GM12873 (cell line): ENCODE results near the gene ZNF74.

Experiments
- TF ChIP-seq, protein P1 (sequence below): IDR thresholded peaks from 2 replicates; pipeline ENCODE4 v1.5.1; 2012; ENCODE audit warnings: low read depth, mild to moderate bottlenecking, moderate library complexity, low read length, control low read depth; ENCODE audit not compliant: insufficient read depth; ENCODE audit errors: missing control alignments

Gene ZNF74

DNA sequence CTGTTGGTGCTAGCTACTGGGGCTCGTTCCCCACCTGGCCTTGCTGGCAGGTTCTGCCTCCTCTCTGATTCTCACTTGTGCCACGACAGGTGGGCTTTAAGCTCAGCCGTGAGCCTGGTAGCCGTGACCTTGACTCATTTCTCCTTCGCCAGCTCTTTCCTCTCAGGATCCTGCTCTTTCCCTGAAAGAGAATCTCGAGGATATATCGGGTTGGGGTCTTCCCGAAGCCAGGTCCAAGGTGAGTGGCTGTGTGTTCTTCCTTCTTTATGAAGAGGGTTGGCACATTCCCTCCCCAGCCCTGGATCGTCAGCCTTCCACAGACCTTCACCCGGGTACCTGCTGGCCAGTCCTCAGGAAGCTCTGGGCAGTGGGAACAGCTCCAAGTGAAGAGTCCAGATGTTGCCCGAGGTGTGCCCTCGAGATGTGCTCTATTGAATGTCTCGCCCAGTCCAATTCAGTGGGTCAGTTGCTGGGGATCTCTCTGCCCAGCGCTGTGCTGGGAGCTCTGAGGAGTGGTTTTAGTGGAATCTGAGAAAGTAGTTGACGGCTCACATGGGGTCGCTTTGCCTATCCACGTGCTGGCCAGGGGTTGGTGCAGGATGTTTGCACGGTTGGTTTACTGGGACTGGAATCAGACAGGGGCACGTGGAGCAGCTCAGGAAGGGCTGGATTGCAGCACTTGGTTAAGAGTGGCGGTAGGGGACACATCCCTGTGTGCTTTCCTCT, 1.4 kb downstream of the ZNF74 start:
- TF ChIP-seq, protein P1, sequence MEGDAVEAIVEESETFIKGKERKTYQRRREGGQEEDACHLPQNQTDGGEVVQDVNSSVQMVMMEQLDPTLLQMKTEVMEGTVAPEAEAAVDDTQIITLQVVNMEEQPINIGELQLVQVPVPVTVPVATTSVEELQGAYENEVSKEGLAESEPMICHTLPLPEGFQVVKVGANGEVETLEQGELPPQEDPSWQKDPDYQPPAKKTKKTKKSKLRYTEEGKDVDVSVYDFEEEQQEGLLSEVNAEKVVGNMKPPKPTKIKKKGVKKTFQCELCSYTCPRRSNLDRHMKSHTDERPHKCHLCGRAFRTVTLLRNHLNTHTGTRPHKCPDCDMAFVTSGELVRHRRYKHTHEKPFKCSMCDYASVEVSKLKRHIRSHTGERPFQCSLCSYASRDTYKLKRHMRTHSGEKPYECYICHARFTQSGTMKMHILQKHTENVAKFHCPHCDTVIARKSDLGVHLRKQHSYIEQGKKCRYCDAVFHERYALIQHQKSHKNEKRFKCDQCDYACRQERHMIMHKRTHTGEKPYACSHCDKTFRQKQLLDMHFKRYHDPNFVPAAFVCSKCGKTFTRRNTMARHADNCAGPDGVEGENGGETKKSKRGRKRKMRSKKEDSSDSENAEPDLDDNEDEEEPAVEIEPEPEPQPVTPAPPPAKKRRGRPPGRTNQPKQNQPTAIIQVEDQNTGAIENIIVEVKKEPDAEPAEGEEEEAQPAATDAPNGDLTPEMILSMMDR, result no peak

DNA sequence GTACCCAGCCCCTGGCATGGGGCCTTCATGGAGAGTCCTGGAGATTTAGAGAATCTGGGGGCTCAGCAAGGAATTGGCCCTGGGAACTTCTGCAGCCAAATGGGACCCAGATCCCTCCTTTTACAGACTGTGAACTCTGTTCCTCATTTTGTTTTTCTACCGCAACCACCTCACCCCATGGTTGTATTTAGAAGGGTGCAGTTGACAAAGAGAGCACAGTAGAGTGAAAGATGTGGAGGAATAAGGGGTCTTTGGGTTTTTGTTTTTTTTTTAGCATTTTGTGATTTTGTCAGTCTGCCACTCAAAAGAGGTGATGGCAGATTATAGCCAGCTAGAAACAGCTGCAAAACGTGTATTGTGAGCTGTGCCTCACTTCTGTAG, 1.9 kb downstream of the ZNF74 start:
- TF ChIP-seq, protein P1, result no peak

DNA sequence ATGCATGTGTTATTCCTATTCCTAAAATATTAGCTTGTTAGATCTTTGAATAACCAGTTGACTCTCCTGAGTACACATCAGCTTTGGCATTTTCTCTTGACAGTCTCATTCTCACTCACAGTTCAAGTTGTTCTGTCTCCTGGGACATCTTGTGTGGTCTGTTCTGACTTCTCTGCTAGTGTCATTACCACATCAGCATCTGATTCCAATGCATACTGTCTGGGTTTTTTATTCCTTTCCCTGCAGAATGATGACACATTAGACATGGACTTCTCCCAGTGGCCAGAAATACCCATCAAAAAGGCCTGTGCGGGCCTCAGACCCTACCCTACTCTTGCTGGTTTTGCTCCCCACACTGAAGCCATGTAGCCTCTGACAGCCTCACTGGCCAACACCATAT, 2.7 kb downstream of the ZNF74 start:
- TF ChIP-seq, protein P1, result no peak

DNA sequence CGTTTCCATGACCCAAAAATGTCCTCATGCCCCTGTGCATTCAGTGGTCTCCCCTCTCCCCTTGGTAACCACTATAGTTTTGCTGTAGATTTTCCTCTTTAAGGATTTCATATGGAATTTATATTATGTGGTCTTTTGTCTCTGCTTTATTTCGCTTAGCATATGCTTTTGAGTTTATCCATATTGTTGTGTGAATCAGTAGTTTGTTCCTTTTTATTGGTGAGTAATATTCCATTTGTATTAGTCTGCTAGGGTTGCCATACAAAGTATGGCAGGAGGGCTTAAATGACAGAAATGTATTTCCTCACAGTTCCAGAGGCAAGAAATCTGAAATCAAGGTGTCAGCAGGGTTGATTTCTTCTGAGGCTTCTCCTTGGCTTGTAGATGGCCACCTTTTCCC, 3.5 kb downstream of the ZNF74 start:
- TF ChIP-seq, protein P1, result no peak

DNA sequence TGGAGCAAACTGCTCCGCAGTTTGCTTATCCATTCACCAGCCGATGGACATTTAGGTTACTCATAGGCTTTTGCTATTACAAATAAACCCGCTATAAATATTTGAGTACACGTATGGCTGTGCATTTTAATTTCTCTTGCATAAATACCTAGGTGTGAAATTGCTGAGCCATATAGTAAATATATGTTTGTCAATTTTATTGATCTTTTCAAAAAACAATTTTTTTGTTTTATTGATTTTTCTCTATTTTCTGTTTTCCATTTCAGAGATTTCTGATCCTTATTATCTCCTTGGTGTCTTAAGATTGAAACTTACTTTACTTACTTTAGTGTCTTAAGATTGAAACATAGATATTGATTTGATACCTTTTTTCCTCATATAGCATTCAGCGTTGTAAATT, 4.5 kb downstream of the ZNF74 start:
- TF ChIP-seq, protein P1, result no peak

DNA sequence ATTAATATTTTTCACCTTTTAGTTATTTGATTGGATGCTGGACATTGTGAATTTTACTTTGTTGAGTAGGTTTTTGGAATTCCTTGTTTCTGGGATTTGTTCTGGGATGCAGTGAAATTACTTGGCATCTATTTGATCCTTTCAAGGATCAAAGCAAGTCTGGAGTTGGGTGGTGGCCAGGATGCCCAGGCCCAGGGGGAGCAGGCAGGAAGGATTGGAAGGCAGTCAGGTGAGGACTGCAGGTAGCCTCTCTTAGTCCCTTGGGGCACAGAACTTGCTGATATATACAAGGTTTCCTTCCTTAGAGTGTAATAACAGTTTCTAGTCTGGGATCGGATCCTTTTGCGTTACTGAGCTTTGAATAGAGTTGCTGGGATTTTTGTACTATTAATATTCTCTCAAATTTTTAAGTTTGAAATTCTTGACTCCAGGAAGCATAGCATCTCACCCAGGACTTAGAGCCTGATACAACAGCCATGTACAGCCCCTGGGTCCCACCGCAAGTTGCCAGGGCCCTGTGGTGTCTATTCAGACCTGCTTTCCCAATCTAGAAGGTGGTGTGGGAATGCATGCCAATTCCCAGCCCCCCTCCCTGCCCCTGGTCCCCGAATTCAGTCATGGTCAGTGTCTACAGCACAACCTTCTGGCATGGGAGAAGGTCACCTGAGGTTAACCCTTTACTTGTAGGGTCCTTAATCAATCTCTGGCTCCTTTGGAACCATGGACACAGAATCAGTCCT, 6.1 kb downstream of the ZNF74 start:
- TF ChIP-seq, protein P1, result no peak

DNA sequence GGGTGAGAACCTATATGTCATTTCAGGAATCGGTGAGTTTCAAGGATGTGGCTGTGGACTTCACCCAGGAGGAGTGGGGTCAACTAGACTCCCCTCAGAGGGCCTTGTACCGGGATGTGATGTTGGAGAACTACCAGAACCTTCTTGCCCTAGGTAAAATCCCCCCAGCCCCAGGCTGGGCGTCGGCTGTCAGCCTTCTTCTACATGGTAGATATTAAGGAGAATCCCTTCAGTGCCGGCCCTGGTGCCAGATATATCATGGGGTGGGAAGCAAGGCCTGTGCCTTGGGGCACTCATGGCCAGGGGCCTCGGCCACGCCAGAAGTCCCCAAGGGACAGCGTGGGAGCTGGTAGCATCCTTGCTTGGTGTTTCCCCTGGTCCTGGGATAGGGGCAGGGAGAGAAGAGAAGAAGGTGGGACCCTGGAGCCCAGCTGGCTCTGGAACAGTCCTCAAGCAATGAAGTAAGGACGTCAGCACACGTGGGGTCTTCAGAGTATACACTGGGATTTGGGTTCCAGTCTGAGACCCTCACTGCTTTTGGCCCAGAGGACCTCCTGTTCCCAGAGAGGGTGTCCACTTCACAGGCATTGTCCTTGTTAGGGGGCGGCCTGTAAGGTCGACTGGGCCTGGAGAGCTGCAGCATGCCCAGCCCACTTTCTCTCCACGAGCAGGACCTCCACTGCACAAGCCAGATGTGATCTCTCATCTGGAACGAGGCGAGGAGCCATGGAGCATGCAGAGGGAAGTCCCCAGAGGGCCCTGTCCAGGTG, 6.8 kb downstream of the ZNF74 start:
- TF ChIP-seq, protein P1, result no peak
